NCI-H2081 (cell line): ENCODE measurements around the gene PRKACA.
"Not testable (repeated sequence)": the region's sequence is repeated elsewhere in the genome, so short reads cannot be mapped to it uniquely, and the experiment has no call there.

Experiments
- DNase-seq, 2 experiments: peaks; one replicate each; lab custom pipeline; 2025; lab: John Stamatoyannopoulos, UW

Gene PRKACA

DNA sequence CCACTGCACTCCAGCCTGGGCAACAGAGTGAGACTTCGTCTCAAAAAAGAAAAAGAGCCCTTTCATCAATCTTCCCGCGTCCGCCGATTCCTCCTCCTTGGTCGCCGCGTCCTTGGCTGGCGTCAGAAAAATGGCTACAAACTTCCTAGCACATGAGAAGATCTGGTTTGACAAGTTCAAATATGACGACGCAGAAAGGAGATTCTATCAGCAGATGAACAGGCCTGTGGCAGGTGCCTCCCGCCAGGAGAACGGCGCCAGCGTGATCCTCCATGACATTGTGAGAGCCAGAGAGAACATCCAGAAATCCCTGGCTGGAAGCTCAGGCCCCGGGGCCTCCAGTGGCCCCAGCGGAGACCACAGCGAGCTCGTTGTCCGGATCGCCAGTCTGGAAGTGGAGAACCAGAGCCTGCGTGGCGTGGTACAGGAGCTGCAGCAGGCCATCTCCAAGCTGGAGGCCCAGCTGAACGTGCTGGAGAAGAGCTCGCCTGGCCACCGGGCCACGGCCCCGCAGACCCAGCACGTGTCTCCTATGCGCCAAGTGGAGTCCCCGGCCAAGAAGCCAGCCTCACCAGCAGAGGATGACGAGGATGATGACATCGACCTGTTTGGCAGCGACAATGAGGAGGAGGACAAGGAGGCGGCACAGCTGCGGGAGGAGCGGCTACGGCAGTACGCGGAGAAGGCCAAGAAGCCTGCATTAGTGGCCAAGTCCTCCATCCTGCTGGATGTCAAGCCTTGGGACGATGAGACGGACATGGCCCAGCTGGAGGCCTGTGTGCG is 47.1 kb downstream of the PRKACA start:
- DNase-seq, result no peak

DNA sequence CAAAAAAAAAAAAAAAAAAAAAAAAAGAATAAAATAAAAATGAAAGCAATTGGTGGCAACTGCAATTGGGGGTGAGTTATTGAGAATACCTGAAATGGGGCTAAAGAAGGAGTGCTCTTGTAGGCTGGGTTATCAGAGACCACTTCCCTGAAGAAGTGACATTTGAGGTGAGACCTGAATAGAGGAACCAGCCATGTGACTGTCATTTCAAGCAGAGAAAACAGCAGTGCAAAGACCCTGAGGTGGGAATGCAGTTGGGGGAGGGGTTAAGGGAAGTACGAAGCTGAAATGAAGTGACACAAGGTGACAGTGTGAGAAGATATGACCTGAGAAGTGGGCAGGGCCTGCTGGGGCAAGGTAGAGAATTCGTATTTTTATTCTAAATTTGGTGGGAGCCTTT is 51.4 kb downstream of the PRKACA start:
- DNase-seq, result no peak

DNA sequence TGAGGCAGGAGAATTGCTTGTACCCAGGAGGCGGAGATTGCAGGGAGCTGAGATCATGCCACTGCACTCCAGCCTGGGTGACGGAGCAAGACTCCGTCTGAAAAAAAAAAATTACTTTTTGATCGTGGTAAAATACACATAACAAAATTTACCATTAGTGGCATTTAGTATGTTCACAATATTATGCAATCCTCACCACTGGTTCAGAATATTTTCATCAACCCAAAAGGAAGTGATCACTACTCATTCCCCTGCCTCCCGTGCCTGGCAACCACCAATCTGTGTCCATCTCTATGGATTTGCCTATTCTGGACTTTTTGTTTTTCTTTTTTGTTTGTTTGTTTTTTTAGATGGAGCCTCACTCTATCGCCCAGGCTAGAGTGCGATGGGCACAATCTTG is 54.5 kb downstream of the PRKACA start:
- DNase-seq, result no peak

DNA sequence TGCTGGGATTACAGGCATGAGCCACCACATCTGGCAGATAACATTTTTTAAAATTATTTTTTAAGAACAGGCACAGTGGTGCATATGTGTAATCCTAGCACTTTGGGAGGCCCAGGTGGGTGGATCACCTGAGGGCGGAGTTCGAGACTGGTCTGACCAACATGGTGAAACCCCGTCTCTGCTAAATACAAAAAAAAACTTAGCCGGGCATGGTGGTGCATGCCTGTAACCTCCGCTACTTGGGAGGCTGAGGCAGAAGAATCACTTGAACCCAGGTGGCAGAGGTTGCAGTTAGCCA is 55.1 kb downstream of the PRKACA start:
- no peak for DNase-seq

DNA sequence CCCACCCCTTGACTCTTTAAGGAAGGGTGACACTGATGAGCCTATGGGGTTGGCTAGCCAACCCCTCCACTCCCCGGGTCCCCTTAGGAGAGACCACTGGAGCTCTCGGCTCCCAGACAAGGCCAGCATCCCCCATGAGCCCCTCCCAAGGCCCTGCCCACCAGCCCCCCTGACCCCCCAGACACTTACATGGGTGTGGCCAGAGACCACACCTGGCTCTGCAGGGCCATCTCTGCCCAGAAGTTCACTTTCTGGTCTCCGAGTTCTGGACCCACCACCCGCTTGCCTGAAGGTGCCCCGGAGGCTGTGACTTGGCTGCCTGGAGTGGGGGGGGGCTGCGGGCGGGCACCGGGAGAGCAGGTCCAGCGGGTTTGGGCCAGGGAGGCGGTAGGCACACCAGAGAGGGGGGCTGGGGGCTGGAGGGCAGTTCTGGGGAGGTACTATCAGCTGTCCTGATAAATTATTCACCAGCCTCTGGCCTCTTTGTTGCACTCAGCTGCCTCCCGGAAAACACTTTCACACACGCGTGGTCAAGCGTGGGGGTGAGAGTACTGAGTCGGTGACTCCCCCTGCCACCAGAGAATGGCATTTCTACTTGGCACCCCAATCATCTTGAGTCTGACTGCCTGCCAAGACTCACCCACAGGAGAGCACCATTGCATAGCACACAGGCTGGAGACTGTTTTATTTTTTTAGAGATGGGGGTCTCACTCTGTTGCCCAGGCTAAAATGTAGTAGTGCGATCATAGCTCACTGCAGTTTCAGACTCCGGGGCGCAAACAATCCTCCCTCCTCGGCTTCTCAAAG is 55.6 kb downstream of the PRKACA start, which contains the start of gene PALM3:
Gene PALM3 (minus strand): TSS at position 326 of the 807 bp plus-strand sequence. CDS start 96 bp downstream, at position 230.
- DNase-seq, result no peak

DNA sequence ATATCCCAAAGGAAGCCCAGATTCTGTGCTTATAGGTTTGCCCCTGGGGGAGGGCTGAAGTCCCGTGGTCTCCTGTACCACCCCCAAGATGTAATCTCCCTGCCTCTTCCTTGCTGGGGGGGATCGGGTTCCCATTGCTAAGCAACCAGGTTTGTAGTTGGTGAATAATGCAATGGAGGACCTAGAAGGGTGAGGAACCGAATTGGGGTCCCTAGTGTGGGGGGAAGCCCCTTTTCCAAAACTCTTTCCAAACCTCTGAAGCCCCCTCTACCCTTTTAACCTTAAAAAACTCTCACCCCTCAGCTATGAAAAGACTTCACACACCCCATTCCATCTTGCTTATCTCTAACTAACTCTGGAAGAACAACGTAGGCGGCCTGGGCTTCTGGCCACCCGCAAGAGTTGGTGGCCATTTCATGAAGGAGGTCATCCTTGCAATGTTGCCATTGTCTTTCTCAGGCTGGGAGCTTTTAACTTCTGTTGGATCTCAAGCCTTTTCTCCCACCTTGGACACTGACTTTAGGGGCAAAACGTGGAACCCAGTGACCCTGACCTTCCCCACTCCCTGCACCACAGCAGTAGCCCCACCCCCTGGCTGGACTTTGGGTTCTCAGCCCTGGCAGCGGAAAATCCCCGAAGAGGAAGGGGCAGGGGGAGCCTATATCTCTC is 56.3 kb downstream of the PRKACA start:
- DNase-seq, result no peak

DNA sequence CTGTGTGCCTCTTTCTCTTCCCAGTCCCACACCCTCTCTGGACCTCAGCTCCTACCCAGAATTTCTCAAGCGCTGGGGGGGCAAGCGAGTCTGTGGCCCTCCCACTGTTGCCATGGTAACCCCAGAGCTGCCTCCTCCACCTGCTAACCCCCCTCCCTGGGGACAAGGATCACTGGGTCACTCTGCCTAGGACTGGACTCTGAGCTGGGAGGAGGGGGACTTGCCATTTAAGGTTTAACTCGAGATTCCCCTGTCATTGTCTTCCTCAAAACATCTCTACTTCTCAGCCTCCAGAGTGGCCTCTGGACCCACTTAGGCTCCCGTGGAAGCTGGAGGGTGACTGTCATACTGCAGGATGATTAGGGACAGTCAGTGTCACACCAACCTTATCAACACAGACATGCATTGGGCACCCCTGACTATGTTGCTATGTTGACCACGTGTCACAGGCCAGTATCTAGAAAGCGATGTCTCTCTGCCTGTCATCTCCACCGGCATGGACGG is 57.9 kb downstream of the PRKACA start:
- DNase-seq, result no peak

DNA sequence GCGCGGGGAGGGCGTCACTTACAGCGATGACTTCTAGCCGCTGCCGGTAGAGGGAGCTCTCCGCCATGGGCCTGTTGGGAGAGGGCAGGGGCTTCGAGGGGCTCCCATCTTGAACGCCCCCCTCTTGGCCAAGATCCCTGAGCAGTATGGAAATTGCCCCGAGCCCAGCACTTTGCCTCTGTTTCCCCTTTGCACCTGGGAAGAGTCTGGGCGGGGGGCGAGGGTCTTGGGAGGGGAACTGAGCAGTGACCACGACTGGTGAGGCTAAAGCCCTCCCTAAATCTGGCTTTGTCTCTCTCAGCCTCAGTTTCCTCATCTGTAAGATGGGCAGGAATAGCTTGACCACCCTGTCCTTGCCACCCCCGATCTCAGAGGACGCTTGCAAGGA is 58.5 kb downstream of the PRKACA start:
- DNase-seq, result no peak

DNA sequence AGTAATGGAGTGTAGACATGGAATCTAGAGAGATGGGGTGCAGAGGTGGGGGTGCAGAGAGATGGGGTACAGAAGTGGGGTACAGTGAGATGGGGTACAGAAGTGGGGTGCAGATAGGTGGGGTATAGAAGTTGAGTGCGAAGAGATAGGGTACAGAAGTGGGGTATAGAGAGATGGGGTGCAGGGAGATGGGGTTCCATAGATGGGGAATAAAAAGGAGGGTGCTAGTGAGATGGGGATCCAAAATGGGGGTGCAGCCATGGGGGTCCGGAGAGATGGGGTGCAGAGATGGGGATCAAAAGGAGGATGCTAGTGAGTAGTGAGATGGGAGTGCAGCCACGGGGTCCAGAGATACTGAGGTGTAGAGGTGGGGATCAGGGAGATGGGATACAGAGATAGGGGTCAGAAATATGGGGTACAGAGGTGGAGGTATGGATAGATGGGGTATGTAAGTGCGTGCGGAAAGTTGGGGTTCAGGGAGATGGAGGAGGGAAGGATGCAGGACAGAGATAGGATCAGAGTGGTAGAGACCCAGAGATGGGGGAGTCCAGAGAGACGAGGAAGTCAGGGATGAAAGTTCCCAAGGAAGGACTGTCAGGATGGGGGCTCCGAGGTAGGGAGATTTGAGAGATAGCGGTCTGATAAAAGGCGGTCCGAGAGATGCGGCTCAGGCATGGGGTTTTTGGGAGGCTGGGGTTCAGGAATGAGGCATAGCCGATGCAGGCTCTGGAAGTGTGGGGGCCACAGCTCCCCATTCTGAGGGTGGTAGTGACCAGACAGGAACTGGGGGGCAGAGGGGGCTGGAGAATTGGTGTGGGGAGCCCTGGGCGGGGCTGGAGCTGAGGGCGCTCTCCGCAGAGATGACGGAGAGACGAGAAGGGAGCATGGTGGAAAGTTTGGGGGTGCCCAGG is 59.1 kb downstream of the PRKACA start:
- DNase-seq, result no peak

DNA sequence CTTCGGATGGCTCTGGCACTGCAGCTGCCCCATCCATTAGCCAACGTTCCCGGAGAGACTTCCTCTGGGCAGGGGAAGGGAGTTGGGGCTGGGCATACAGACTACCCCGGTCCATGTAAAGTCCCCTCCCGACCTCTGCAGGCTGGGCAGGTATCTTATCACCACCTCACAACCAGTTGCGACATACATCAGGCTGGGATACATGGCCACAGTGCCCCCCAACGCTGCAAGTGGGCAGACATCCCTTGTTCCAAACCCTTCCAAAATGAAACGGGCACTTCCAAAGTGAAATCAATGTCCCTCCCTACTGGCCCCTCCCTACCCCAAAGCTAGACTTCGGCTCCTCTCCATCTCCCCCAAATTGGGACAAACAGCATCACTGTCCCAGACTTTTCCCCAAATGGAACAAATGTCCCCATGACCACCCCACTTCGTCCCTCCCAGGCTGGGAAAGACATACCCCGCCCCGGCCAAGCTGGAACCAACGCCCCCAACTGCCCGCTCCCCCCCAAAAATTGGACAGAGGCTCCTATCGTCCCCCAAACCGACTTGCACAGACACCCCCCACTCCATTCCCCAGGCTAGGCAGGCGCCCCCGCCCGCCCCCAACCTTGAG is 60.7 kb downstream of the PRKACA start:
- no peak for DNase-seq

DNA sequence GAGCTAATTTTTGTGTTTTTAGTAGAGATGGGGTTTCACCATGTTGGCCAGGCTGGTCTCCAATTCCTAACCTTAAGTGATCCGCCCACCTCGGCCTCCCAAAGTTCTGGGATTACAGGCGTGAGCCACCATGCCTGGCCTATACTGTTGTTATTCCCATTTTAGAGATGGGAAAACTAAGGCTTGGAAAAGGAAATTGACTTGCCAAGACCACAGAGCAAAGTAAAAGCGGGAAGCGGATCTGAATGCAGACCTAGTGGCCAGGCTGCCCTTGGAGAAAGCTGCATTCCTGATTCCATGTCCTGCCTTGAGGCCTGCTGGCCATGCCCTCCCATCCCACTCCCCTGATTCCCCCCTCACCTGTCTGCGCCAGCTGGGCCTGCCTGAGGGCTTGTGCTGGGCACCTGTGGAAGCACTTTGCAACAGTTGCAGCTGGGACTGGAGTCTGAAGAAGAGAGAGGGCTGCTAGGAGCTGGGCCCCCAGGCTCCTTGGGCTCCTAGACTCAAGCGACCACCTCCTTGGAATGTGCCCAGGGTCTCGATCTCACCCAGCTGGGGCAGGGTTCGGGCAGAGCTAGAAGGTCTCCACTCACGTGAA is 61.4 kb downstream of the PRKACA start:
- no peak for DNase-seq

DNA sequence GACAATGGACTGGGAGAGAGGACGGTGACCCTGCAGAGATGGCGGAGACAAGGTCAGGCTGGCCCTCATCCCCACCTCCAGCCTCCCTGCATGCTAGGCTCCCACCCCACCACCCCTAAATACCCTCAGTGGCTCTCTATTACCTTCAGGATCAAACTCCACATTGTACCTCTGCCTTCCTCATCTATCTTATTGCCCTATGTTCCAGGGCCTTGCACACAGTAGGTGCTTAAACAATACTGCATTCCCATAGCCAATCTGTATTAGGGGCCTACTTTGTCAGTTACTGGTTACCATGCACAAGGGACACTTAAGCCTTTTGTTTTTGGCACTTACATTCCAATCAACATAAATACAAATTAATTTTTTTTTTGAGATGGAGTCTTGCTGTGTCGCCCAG is 62.2 kb downstream of the PRKACA start:
- DNase-seq, result no peak

DNA sequence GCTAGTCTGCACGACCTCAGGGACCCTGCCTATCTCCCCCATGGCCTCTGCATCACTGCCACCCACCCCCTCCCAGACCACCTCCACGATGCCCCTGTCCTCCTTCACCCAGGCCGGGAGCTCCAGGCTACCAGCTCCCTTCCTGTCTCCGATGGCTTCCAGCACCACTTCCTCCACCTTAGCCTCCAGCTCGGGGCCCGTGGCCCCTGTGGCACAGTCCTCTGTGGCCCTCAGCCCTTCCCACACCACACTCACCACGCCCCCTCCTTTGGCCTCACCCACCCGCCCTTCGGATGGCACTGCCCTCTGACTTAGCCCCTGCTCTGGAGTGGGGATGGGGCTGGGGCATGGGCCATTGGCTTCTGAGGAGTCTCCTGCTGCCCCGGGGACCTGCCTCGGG is 62.8 kb downstream of the PRKACA start:
- no peak for DNase-seq

DNA sequence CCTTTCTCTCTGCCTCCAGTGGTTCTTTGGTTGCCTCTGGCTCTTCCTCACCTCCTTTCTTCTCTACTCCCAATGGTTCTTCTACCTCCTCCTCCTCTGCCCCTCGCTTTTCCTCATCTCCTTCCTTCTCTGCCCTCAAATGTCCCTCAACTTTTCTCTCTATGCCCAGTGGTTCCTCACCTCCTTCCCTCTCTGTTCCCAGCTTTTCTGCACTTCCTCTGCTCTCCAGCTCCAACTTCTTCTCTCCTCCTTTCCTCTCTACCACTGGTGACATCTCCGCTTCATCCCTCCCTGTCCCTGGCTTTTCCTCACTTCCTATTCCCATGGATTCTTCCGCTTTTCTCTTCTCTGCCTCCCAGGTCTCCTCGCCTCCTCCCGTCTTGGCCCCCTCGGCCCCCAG is 63.5 kb downstream of the PRKACA start:
- DNase-seq, result no peak

DNA sequence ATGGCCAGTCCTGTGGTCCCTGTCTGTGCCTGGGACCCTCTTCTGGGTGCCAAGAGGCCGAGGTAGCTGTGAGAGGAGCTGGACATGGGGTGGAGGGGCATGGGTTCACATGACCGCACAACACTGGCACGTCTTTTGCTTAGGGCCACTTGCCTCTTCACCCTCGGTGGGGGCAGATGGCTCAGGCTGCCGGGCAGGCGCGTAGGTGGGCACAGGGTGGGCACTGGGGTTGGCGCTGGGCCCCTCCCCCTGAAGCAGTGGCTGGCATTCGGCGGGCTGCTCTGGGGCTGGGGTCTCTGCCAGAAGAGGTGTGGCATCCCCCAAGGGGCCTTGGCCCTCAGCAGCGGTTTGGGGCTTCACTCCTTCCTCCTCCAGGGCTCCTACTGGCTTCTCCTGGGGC is 64.1 kb downstream of the PRKACA start:
- DNase-seq, result no peak

DNA sequence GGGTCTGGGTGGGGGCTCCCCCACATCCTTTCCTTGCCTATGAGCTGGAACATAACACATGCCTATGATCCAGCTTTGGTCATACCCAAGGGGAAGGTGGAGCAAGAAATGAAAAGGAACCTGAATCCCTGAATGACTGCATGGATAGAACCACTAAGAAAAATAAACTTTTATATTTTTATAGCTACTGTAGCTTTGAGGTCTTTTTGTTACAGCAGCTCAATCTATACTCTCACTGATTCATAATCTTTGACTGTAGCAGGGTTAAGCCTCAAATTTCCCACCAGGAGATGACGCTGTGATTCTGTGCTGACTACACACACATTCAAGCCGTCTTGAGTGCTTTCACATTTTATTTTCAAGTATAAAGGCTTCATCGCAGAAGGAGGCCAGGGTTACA is 64.5 kb downstream of the PRKACA start:
- DNase-seq, result no peak

DNA sequence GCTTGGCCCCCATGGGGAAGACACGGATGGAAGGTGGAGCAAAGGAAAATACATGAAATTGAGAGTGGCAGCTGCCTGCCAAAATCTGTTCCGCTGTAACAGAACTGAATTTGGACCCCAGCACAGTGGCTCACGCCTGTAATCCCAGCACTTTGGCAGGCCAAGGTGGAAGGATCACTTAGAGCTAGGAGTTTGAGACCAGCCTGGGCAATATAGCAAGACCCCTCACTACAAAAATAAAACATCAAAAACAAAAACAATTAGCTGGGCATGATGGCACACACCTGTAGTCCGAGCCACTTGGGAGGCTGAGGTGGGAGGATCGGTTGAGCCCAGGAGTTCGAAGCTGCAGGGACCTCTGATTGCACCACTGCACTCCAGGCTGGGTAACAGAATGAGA is 65.1 kb downstream of the PRKACA start:
- no peak for DNase-seq

DNA sequence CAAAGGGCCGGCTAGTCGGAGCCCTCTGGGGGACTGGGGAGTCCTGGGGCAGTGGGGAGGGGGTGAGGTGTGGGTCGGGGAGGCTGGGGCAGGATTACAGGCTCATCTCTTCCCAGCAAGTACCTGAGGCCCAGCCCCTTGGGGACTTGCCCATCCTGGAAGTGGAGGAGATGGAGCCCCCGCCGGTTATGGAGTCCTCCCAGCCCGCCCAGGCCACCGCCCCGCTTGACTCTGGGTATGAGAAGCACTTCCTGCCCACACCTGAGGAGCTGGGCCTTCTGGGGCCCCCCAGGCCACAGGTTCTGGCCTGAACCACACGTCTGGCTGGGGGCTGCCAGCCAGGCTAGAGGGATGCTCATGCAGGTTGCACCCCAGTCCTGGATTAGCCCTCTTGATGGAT is 65.6 kb downstream of the PRKACA start:
- no peak for DNase-seq

DNA sequence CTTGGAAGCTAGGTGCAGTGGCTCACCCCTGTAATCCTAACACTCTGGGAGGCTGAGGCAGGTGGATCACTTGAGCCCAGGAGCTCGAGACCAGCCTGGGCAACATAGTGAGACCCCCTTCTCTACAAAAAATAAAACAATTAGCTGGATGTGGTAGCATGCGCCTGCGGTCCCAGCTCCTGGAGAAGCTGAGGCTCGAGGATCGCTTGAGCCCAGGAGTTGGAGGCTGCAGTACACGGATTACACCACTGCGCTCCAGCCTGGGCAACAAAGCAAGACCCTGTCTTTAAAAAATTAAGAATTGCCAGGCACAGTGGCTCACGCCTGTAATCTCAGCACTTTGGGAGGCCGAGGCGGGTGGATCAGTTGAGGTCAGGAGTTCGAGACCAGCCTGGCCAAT is 66.6 kb downstream of the PRKACA start:
- not testable (repeated sequence) for DNase-seq

DNA sequence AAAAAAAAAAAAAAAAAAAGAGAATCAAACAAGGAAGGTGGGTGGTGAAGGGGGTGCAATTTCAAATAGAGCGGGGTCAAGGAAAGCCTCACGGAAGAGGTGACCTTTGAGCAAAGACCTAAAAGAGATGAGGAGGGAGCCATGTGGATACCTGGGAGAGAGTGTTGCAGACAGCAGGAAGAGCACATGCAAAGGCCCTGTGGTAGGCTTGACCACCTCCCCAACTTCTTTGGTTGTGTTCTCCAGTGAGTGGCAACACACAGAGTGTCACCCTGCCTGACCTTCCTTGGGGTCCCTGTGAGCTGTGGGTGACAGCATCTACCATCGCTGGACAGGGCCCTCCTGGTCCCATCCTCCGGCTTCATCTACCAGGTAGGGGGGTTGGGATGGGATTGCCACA is 67.0 kb downstream of the PRKACA start:
- DNase-seq, result no peak
